GM23338 (cell line): ENCODE data around the gene HNF4A. TPM values are rescaled to one million over a fixed set of nuclear protein-coding genes. Genes with fewer than 3 reads are reported as not detected.

ENCODE experiments used
- ATAC-seq: fragments of 200-7000 bp; cut with Tn5 transposase; 3 replicates; pipeline ENCODE4 v1.9.1; 2020
- DNase-seq: peaks from one replicate; pipeline ENCODE4 v3.0.0-alpha.2; 2015; ENCODE audit warnings: low spot score
- H2AFZ ChIP-seq: fragments of 200-600 bp; sonication (generic); 2 replicates; pipeline ENCODE4 v1.8.0; 2016; ENCODE audit warnings: antibody characterized with exemption, mild to moderate bottlenecking, moderate library complexity
- H3F3A ChIP-seq: fragments of 200-600 bp; sonication (generic); replicated peaks from 2 replicates; pipeline ENCODE4 v1.8.0; 2017; ENCODE audit warnings: antibody characterized with exemption, mixed run types, low read depth
- H3K27ac ChIP-seq: fragments of 200-600 bp; sonication (generic); 2 replicates; pipeline ENCODE4 v1.6.1; 2016; ENCODE audit warnings: low read depth
- H3K27me3 ChIP-seq: fragments of 200-600 bp; sonication (generic); 2 replicates; pipeline ENCODE4 v1.8.0; 2016; ENCODE audit warnings: mild to moderate bottlenecking, mixed run types, moderate library complexity; ENCODE audit not compliant: insufficient read depth
- H3K36me3 ChIP-seq: fragments of 200-600 bp; sonication (generic); 2 replicates; pipeline ENCODE4 v1.8.0; 2016; ENCODE audit warnings: mild to moderate bottlenecking; ENCODE audit not compliant: insufficient read depth
- H3K4me1 ChIP-seq: fragments of 200-600 bp; sonication (generic); 2 replicates; pipeline ENCODE4 v1.8.0; 2016; ENCODE audit warnings: mild to moderate bottlenecking, moderate library complexity; ENCODE audit not compliant: insufficient read depth
- H3K4me2 ChIP-seq: fragments of 200-600 bp; sonication (generic); 2 replicates; pipeline ENCODE4 v1.7.1; 2017; ENCODE audit warnings: mixed run types
- H3K4me3 ChIP-seq: fragments of 200-600 bp; sonication (generic); 2 replicates; pipeline ENCODE4 v1.6.1; 2016; ENCODE audit warnings: mixed run types
- H3K79me2 ChIP-seq: fragments of 200-600 bp; sonication (generic); replicated peaks from 2 replicates; pipeline ENCODE4 v1.8.0; 2017; ENCODE audit warnings: mild to moderate bottlenecking; ENCODE audit not compliant: insufficient read depth
- H3K9me2 ChIP-seq: fragments of 200-600 bp; sonication (generic); 2 replicates; pipeline ENCODE4 v1.8.0; 2017; ENCODE audit not compliant: insufficient read depth
- H4K20me1 ChIP-seq: fragments of 200-600 bp; sonication (generic); replicated peaks from 2 replicates; pipeline ENCODE4 v1.8.0; 2017; ENCODE audit warnings: mild to moderate bottlenecking; ENCODE audit not compliant: insufficient read depth
- H3K27ac Mint-ChIP-seq: 2 replicates; pipeline ENCODE4 v1.8.0; 2020; ENCODE audit warnings: inconsistent platforms, mild to moderate bottlenecking, moderate library complexity, mixed read lengths
- H3K27me3 Mint-ChIP-seq: 3 replicates; pipeline ENCODE4 v1.8.0; 2022; ENCODE audit warnings: low read depth, mild to moderate bottlenecking, moderate library complexity, mixed read lengths, inconsistent platforms; ENCODE audit not compliant: insufficient read depth, poor library complexity
- H3K36me3 Mint-ChIP-seq: 3 replicates; pipeline ENCODE4 v1.8.0; 2021; ENCODE audit warnings: low read depth, mild to moderate bottlenecking, inconsistent platforms, moderate library complexity, mixed read lengths
- H3K4me1 Mint-ChIP-seq: 3 replicates; pipeline ENCODE4 v1.8.0; 2020; ENCODE audit warnings: mild to moderate bottlenecking, inconsistent platforms, mixed read lengths
- H3K4me3 Mint-ChIP-seq: 3 replicates; pipeline ENCODE4 v1.8.0; 2021; ENCODE audit warnings: moderate library complexity, mild to moderate bottlenecking, inconsistent platforms, mixed read lengths
- H3K9me3 Mint-ChIP-seq: 3 replicates; pipeline ENCODE4 v1.8.0; 2020; ENCODE audit warnings: moderate library complexity, mild to moderate bottlenecking, inconsistent platforms, mixed read lengths
- CREB1 ChIP-seq: fragments of 250-450 bp; sonication (Bioruptor Pico); IDR thresholded peaks from 2 replicates; pipeline ENCODE4 v1.5.0; 2020; ENCODE audit warnings: low read depth, mild to moderate bottlenecking, moderate library complexity
- CTCF ChIP-seq, 2 experiments: fragments of 200-600 bp in 1 of 2; sonication (generic) in 1 of 2; conservative IDR thresholded peaks; 2 replicates each; pipeline versions ENCODE4 v1.5.1 to v1.6.1; 2016 to 2017; ENCODE audit warnings: antibody characterized with exemption in 2 of 2, low read depth in 2 of 2, mild to moderate bottlenecking in 2 of 2, moderate library complexity in 1 of 2
- ETS1 ChIP-seq: IDR thresholded peaks from 2 replicates; pipeline ENCODE4 v1.6.1; 2016; ENCODE audit warnings: antibody characterized with exemption
- EZH2 ChIP-seq: fragments of 200-600 bp; sonication (generic); IDR thresholded peaks from one replicate; pipeline ENCODE4 v1.8.0; 2017; ENCODE audit warnings: antibody characterized with exemption, mild to moderate bottlenecking, low read depth; ENCODE audit not compliant: unreplicated experiment
- EZH2phosphoT487 ChIP-seq: fragments of 200-600 bp; sonication (generic); IDR thresholded peaks from one replicate; pipeline ENCODE4 v1.8.1; 2018; ENCODE audit warnings: antibody characterized with exemption; ENCODE audit not compliant: unreplicated experiment
- JUNB ChIP-seq: IDR thresholded peaks from one replicate; pipeline ENCODE4 v1.6.1; 2016; ENCODE audit warnings: antibody characterized with exemption; ENCODE audit not compliant: unreplicated experiment
- NANOG ChIP-seq: IDR thresholded peaks from 2 replicates; pipeline ENCODE4 v1.6.1; 2016; ENCODE audit warnings: antibody characterized with exemption, borderline replicate concordance
- POLR2AphosphoS5 ChIP-seq: IDR thresholded peaks from 2 replicates; pipeline ENCODE4 v1.6.1; 2016; ENCODE audit warnings: antibody characterized with exemption, low read depth
- REST ChIP-seq: IDR thresholded peaks from one replicate; pipeline ENCODE4 v1.6.1; 2018; ENCODE audit warnings: antibody characterized with exemption; ENCODE audit not compliant: unreplicated experiment
- ZNF114 ChIP-seq: fragments of 250-450 bp; sonication (Bioruptor Pico); IDR thresholded peaks from 2 replicates; pipeline ENCODE4 v1.5.0; 2020; ENCODE audit warnings: mild to moderate bottlenecking, moderate library complexity
- ZNF331 ChIP-seq: fragments of 250-450 bp; sonication (Bioruptor Pico); IDR thresholded peaks from 2 replicates; pipeline ENCODE4 v1.5.0; 2020; ENCODE audit warnings: low read depth, mild to moderate bottlenecking, moderate library complexity
- ZNF462 ChIP-seq: fragments of 250-450 bp; sonication (Bioruptor Pico); IDR thresholded peaks from 2 replicates; pipeline ENCODE4 v1.5.0; 2020; ENCODE audit warnings: mild to moderate bottlenecking, moderate library complexity
- polyA plus RNA-seq: library from polyadenylated mRNA; unstranded; fragments of >200 nt; fragmentation: Nextera tagmentation; extraction: Ambion mirVana; gene quantifications from 2 replicates; pipeline ENCODE4 v1.2.1, GENCODE V29; 2016
- total RNA-seq: library from RNA; depleted of rRNA; stranded (reverse); fragments of >200 nt; shearing (Covaris generic); gene quantifications from 2 replicates; pipeline ENCODE4 v1.2.3, GENCODE V29; 2014

HNF4A gene
- total and polyA plus RNA-seq, 2 experiments from 2014 or later: not detected

GRCh38 chr20:44362466-44362940 is 7.0 kb downstream of the HNF4A start:
- no peak overlapping the region for H3K4me3 ChIP-seq
- H4K20me1 ChIP-seq: no peaks in the 10 kb centered on the region
- ATAC-seq (no peak), DNase-seq (no peak)
- H3K27me3 Mint-ChIP-seq: peaks cover 3% of the 10 kb centered on the region
- no peak overlapping the region for H3K27ac Mint-ChIP-seq
- H3K4me3 Mint-ChIP-seq: no peak overlapping the region
- H3K36me3 ChIP-seq: no peaks in the 10 kb centered on the region
- no peak overlapping the region for H3K4me2 ChIP-seq
- no peak overlapping the region for H3K27ac ChIP-seq
- no peaks in the 10 kb centered on the region for H3K4me1 Mint-ChIP-seq
- no peak for TF ChIP-seq ZNF462 (CRISPR knock-in tag)
- TF ChIP-seq POLR2AphosphoS5: no peak
- no peak for TF ChIP-seq JUNB
- TF ChIP-seq ZNF331 (CRISPR knock-in tag): no peak
- no peak for TF ChIP-seq ETS1
- TF ChIP-seq CREB1 (CRISPR knock-in tag): no peak
- TF ChIP-seq NANOG: no peak
- no peak for TF ChIP-seq CTCF (conservative IDR thresholded peaks at IDR 0.05; ENCODE audit: low read depth in 2 of 2)
- TF ChIP-seq REST: no peak
- no peak for TF ChIP-seq EZH2phosphoT487
- no peak for TF ChIP-seq EZH2
- TF ChIP-seq ZNF114 (CRISPR knock-in tag): no peak
- H3K36me3 Mint-ChIP-seq: no peaks in the 10 kb centered on the region
- no peak overlapping the region for H2AFZ ChIP-seq
- H3K9me2 ChIP-seq: no peaks in the 10 kb centered on the region
- H3K4me1 ChIP-seq: no peaks in the 10 kb centered on the region
- no peaks in the 10 kb centered on the region for H3F3A ChIP-seq
- H3K9me3 Mint-ChIP-seq: no peaks in the 10 kb centered on the region
- H3K79me2 ChIP-seq: no peaks in the 10 kb centered on the region
- no peaks in the 10 kb centered on the region for H3K27me3 ChIP-seq
